GM18861 (cell line): ENCODE results near the gene ELMO1.
"Not testable (repeated sequence)": the region's sequence is repeated elsewhere in the genome, so short reads cannot be mapped to it uniquely, and the experiment has no call there.

ENCODE experiments used
- ATAC-seq: cut with Tn5 transposase; IDR thresholded peaks from one replicate; pipeline ENCODE4 v1.9.1; 2021; ENCODE audit not compliant: unreplicated experiment

Gene ELMO1

DNA sequence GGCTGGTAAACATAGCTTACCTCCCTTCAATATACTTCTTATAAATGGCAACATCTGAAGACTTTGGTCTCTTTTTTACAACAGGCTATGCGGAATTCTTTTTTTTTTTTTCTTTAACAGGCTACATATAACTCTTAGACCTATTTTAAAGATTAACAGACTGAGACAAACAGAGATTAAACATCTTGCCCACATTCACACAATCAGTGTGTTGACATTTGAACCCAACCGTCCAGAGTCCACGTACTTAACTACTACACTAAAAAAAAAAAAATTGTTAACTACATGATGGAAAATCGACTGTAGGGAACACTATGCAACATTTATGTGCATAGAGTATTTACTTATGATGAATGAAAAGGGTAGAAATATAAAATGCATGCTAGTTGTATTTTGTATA is 298.5 kb downstream of the ELMO1 start:
- ATAC-seq: no peak

- ATAC-seq: no peak
Measured at GRCh38 chr7:37149773-37150124, 298.9 kb downstream of the ELMO1 start.

- ATAC-seq: no peak
Measured at GRCh38 chr7:37149051-37149772, 299.5 kb downstream of the ELMO1 start.

DNA sequence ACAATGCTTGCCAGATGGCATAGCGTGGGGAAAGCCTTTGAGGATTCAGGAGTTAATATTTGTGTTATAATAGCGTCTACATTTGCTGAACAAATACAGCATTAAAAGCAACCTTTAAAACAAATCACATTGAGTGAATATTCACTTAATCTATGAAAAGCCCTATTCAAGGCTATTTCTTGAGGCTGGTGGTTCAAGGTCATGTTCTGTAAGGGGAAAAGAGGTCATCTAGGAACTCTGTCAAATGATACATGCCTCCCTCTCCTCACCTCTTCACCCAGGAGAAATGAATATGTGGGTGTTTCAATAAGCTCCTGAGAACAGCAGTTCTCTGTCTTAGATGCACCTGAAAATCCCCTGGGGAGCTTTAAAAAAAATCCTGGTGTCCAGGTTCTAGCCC is 303.0 kb downstream of the ELMO1 start:
- no peak for ATAC-seq

GRCh38 chr7:37144423-37144822 is 304.2 kb downstream of the ELMO1 start:
- ATAC-seq: no peak

DNA sequence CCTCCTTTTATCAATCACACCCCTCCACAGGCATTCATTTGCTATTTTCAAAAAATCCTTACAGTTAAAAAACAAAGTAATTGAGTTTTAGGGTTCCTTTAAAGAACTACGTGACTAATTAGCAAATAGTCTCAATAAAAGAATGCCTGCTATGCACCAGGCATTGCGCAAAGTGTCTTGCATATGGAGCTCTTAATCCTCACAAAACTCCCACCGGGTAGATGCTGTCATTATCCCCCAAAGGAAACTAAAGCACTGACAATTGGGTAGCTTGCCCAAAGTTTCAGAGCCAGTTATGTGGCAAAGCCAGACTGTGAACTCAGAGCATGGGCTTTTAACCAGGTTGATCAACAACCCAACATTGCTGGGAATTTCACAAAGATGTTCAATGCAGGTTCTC is 305.7 kb downstream of the ELMO1 start:
- ATAC-seq: no peak

DNA sequence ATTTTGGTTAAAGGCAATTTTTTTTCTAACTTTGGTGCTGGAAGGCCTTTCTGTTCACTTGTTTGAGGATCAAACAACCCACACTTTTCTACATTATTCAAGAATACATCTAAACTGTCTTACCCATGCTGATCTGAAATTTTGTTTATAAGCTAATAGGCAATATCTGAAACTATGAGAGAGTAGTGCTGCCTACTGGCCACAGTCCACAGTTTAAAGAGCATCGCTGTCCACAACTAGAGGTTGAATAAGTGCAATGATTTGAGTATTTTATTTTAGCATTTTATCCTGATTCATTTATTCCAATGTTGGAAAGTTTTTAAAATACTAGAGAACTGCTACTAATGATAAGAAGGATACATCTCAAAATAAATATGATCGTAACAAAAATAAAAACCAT is 306.9 kb downstream of the ELMO1 start:
- ATAC-seq: no peak

- ATAC-seq: not testable (repeated sequence)
Measured at GRCh38 chr7:37133902-37134301, 314.8 kb downstream of the ELMO1 start.

- no peak for ATAC-seq
Measured at GRCh38 chr7:37131855-37132254, 316.8 kb downstream of the ELMO1 start.

DNA sequence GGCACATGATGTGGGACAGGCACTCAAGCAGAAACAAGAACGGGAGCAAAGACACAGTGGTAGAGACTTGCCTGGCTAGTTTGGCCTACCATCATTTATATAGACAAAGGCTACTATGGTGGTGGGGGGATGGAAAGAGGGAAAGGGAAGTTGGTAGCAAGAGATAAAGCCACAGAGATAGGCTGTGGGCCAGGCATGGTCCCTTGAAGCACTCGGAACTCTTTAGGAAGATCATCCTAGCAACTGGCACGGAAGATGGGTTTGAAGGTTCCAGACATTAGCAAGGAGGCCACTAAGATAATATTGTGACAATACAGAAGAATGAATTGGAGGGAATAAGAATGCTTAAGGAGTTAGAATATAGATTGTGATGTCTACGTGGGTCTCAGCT is 319.6 kb downstream of the ELMO1 start:
- no peak for ATAC-seq

DNA sequence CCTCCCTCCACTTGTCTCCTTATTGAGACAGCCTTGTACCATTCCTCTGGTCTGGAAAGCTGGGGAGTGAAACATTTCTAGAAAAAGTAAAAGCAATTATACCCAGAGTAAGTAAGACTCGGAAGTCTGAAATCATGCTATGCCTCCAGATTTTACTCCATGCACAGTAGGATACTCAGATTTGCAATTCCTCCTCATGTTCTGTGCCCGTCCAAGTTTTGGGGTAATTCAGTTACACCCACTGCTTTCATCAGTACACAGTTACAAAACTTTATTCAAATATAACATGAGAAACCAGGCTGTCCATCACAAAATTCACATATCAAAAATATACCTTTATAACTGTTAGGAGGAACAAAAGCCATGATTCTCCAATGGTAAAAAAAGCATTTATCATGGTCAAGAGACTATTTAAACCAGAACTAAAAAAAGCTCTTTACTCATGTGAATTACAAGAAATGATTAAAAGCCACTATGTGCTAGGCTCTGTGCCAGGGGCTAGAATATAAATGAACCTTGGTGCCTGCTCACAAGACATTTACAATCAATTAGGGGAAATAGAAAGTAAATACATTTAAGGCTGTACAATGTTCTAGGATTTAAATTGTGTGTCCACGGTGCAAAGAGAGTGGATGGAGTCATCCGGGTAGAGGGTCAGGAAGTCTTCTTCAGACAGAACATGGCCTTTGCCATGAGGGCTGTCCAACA is 320.2 kb downstream of the ELMO1 start:
- no peak for ATAC-seq

GRCh38 chr7:37119296-37119860 is 329.3 kb downstream of the ELMO1 start:
- no peak for ATAC-seq

- no peak for ATAC-seq
Measured at GRCh38 chr7:37118004-37118403, 330.7 kb downstream of the ELMO1 start.

- ATAC-seq: no peak
Measured at GRCh38 chr7:37117292-37117691, 331.4 kb downstream of the ELMO1 start.

DNA sequence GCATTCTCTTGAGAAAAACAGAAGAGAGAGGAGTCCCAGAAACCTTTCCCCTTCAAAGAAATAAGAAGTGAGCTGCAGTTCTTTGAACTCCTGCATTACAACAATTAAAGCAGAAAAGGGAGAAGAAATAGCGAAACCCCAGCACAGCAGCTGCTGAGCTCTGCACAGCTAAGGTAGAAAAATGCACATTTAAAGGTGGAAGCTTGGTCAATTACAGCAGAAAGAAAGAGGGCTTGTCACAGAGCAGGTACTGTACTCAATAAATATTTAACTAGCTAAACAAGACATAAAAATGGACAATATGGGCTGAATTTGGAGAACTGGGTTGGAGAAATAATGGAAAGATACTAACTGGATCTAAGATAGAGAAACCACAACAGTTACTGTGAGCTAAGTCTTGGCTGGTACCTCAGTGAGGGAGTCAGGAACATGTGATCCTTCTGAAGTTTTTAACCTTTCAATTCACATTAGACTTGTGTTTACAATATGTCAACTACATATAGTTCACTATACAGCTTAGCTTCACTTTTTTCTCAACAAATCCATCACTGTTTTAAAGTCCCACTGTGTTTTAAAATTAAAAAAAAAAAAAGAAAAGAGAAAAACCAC is 332.5 kb downstream of the ELMO1 start:
- no peak for ATAC-seq

- ATAC-seq: no peak
Measured at GRCh38 chr7:37113661-37114355, 334.9 kb downstream of the ELMO1 start.

DNA sequence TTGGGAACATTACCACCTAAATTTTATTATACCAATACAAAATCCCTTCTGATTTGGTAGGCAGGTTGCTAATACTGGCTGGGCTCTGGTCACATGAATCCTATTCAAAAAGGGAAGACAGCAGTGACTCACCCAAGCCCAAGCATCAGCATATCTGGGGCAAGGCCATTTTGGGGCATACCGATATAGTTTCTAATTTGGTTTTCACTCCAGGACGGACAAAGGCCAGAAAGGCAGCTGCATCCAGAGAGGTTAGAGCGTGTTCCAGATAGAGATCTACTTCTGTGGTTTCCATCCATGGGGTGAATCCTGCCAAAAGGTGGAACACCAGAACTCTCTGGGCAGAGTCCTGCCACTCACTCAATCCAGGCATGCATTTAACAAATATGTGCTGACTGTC is 335.8 kb downstream of the ELMO1 start:
- no peak for ATAC-seq

DNA sequence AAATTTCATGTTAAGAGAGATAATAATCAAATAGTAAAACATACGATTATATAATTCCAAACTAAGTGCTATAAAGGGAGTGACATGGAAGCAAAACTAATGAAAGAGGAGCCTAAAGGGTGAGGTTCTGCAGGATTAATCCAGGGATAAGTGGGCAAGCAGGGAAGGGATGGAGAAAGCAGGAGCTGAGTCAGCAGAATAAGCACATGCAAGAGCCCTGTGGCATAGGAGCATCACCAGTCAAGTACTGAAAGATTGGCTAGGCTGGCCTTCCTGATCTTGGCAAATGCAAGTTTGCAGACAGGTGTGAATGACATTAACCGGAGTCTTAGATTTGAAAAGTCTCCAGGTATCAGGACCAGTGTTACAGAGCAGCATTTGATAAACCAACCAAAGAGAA is 336.4 kb downstream of the ELMO1 start:
- no peak for ATAC-seq

DNA sequence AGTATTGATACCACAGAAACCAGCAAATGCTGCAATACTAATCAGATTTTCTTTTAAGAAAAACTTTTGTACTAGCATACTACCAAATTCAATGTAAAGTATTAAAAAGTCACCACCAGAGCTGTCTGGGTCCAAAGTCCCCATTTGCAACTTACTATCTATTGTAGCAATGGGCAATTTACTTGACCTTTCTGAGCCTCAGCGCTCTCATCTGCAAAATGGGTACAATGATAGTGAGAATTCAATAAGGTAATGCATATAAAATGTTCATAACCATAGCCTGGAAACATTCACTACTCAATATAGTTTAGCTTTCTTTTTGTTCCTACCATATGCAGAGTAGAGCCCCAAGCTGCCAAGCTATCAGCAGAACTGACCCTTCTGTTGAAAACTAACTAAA is 337.2 kb downstream of the ELMO1 start:
- ATAC-seq: no peak

DNA sequence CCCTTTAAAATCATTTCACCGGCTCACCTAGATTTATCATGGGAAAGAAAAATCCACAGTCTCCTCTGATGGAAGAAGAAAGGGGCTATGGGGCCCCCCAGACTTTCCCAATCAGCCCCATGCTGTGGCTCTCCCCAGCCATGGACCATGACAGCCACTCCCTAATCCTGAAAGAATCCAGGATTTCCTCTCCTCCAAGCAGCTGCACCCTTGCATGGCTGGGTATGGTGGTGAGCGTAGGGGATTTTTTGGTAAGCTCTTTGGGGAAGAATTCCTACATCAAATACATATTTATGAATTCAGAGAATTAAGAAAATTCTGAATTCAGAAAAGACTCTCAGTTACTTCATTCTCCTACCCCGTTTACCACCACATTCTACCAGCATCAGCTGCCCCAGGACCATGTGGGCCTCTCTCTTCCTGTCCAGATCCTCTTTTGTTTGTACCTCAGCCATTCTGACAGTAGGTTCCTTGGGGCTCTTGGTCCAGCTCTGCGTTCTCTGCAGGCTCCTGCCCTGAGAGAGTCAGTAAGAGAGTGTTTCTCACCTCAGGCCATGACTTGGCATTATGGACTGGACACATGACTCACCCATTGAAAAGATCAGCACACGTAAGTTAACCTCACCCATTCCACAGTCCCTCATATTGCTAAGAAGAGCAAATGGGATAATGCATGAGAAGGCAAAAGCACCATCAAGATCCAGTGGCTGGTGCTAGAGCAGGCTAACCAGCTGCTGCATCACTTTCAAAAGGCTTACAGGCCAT is 337.8 kb downstream of the ELMO1 start:
- no peak for ATAC-seq

DNA sequence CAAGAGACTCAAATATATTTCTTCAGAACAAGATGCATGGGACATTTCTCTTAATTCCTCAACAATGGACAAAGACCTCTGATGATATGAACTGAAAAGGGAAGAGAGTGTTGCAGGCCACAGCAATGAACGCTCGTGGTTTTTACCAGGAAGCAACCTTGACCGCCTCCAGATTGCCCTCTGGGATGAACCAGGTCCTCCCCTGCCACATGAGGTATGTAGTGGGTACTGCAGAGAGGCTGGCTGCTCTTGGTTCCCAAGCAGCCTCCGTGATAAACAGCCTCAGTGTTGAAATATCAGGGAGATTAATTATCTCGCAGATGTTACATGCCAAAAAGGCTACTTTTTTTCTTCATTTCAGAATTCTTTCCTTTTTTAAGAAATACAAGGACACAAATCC is 338.8 kb downstream of the ELMO1 start:
- ATAC-seq: no peak
